ENCODE measurements around the gene GRHPR.
"Not testable (repeated sequence)": the region's sequence is repeated elsewhere in the genome, so short reads cannot be mapped to it uniquely, and the experiment has no call there.

GRHPR gene

DNA sequence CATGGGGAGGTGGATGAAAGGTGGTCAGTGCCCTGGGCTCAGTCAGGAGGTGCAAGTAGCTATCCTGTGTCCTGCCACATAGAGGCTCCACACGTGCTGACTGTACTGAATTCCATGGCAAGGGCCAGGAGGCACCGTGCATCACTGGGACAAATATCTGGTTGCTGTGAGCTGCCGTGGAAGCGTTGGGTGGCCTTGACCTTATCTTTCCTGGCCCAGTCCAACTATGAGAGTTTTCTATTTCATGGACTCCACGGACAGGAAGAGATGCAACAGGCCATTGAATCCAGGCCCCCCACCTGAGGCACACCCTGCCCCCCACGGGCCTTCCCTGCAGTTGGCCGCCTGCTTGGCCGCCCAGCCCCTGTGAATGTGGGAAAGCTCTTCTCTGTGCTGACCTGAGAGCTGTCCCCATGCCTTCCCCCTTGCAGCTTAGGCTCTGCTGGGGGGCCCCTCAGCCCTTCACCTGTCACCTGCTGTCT is 1.7 kb downstream of the GRHPR start:
- DNase-seq, result no peak

DNA sequence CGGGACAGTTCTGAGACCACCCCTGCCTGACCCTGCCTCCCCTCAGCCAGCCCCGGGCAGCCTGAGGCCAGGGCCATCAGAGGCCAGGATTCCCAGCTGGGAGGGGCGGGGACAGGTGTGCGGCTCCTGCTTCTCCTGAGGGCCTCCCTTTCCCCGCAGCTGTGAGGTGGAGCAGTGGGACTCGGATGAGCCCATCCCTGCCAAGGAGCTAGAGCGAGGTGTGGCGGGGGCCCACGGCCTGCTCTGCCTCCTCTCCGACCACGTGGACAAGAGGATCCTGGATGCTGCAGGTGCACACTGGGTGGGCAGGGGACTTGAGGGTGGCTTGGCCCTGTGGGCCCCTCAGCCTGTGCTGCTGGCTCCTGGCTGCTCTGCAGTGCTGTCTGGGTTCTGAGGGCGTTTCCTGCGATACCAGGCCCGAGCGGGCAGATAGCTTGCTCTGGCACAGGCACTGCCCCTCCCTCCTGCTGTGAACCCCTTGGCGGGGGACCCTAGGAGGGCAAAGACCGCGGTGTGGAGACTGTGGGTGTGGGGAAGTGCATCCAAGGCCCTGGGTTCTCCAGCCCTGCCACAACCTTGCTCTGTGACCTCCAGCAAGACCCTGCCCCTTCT is 2.3 kb downstream of the GRHPR start:
- no peak for DNase-seq

DNA sequence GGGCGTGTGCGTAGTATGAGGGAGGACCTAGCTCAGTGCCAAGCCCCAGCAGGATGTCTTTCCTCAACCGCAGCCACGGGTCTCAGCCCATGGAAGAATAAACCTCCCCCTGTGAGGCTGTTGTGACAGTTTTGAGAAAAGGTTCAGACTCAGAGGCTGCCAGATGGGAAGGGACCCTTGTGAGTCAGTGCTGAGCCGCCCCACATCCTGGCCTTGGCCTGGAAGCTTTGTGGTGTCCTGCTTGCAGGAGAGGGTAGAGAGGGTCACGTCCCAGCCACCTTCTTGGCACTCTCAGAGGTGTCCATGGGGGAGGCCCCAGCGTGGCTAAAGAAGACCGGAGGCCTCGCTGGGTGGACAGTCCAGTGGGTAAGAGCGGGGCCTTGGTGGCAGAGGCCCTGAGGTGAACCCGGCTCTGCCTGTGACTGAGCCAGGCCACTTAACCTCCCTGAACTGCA is 2.8 kb downstream of the GRHPR start:
- no peak for DNase-seq

DNA sequence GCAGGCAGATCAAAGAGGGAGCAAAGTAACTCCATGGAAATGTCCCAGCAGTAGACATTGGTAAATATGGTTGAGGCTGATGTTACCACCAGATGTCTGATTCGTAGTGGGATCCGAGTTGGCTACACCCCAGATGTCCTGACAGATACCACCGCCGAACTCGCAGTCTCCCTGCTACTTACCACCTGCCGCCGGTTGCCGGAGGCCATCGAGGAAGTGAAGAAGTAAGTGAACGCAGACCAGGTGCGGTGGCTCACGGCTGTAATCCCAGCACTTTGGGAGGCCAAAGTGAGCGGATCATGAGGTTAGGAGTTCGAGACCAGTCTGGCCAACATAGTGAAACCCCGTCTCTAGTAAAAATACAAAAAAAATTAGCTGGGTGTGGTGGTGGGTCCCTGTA is 3.9 kb downstream of the GRHPR start:
- not testable (repeated sequence) for DNase-seq

DNA sequence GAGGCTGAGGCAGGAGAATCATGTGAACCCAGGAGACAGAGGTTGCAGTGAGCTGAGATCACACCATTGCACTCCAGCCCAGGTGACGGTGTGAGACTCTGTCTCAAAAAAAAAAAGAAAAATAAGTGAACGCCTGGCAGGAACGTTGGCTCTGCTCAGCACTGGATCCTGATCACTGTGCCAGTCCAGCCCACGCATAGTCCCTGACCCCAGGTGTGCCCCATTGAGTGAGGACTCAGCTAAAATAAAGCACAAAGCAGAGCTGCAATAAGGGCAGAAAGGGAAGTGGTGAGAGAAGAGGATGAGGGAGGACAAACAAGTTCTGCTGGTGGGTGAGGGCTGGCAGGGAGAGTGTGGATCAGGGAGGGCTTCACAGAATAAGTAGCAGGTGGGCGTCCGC is 4.3 kb downstream of the GRHPR start:
- no peak for DNase-seq

DNA sequence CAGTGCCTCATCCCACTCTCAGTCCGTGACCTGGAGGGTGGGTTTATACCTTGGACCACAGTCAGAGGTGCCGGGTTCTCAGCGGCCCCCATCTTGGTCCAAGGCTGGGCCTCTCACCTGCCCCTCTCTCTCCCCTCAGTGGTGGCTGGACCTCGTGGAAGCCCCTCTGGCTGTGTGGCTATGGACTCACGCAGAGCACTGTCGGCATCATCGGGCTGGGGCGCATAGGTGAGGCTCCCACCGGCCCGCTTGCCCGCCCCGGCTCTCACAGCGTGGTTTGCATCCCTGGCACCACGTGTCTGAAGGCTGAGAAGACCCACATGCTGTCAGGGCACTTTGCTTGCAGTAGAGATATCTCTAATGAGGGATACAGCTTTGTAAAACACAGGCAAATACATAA is 5.8 kb downstream of the GRHPR start:
- no peak for DNase-seq

DNA sequence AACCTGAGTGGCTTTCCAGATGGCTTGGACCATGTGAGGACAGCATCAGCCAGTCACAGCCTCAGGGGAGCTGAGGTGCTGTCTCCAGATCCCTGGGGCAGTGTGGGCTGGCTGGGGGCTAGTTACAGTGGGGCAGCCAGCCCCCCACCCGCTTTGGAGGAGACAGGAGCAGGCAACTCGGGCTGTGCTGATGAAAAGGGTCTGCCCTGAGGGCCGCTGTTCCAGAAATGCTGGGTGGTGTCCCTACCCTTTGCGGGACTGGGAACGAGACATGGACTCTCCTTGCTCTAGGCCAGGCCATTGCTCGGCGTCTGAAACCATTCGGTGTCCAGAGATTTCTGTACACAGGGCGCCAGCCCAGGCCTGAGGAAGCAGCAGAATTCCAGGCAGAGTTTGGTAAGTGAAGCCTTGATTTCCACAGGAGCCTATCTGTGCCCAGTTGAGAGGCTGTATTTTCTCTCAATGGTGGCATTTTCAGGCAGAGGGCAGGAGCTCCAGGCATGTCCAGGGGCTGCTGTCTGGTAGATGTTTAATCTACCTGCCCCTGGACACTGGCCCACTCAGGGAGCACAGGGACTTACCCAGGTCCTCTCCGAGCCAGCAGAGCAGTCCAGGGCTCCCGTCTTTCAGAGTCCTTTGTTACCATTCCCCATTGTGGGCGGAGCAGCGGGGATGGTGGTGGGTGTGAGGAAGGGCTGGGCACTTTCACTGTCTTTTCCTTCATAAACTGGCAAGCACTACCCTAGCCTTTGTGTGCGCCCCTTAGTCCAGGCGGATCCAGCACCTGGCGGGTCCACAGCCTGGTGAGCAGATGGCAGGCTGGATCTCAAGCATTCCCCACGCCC is 7.2 kb downstream of the GRHPR start:
- DNase-seq, result no peak

DNA sequence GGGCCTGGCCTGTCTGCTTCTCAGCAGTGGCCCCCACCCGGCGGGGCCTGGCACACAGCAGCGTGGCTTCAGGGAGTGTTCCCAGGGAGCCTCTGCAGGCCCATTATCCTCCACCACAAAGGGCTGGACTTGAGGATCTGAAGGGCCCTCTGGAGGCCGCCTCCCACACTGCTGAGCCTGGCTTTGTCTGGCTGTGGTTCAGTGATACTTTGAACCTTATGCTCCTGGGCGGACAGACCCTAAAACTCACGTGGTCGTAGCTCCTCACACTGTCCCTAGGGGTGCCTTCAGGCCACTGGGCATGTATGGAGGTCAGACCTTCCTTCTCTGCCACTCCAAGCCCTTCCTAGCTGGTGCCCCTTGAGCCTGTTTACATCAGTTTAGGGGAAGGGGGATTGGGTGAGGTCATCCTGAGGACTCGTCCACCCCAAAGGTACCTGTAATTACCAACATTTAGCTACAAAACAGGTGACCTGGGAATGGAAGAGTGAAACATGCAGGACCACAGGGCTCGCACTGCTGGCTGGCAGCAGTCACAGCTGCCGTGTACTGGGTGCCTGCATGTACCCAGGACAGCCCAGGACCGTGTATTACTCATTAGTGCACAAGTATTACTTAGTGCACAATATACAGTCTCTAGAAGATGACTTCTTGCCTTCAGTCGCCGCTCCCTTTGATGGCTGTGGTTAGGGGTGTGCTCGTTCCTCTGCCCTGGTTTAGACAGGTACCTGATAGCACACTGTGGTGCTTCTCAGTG is 8.5 kb downstream of the GRHPR start:
- no peak for DNase-seq

DNA sequence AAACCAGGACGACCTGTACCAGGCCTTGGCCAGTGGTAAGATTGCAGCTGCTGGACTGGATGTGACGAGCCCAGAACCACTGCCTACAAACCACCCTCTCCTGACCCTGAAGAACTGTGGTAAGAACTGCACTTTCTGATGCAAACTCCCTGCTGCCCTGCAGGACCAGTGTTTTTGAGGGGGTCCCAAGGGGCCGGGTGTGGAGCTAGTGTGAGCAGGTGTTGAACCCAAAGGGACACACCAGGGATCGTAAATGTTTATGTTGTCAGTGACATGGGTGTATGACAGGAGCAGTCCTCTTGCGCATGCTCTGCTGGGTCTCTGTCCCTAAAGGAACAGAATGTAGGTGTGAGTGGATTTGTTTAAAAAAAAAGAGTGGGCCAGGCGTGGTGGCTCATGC is 9.5 kb downstream of the GRHPR start:
- no peak for DNase-seq

DNA sequence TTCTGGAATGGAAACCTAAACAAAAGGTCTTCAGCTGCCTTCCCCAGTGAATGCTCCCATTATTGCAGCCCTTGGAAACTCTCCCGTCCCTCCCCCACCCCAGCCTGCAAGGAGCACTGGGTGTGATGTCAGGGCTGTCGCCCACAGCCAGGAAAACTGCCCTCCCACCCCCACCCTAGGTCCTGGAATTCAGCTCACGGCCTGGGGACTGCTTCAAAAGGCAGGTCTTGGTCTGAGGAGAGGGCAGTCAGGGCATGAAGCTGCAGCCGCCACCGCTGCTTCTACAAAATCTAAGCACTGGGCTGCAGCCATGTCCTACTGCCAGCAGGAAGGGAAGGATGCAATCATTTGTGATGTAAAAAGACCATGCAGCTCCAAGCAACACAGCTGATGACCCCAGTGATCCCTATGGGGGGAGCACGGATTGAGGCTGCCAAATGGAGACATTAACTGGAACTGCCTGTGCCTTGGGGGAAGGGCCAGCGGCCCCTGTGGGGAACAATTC is 11.4 kb downstream of the GRHPR start:
- DNase-seq, result no peak

DNA sequence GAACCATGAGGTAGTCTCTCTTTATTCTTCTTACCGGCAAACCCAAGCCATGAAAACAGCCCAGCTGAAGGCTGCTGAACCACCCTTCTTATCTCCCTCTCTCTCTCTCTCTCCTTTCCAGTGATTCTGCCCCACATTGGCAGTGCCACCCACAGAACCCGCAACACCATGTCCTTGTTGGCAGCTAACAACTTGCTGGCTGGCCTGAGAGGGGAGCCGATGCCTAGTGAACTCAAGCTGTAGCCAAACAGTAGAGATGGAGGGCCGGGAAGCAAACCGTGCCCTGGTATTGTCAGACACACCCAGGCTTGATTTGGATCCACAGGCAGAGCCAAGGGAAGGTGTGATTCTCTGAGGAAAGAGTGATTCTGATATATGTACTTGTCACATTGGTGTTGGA is 14.0 kb downstream of the GRHPR start:
- DNase-seq, result no peak

DNA sequence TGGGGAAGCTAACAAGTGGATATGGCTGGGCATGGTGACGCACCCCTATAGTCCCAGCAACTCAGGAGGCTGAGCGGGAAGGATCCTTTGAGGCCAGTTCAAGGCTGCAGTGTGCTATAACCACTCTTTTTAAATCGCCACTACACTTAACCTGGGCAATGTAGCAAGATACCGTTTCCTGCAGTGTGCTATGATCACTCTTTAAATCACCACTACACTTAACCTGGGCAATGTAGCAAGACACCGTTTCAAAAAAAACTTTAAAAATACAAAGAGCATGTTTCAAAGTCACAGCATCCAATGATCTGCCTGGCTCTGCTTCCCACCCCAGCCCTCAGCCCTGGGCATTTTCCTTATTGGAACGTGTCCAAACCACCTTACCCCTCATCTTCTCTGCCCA is 14.5 kb downstream of the GRHPR start:
- no peak for DNase-seq

DNA sequence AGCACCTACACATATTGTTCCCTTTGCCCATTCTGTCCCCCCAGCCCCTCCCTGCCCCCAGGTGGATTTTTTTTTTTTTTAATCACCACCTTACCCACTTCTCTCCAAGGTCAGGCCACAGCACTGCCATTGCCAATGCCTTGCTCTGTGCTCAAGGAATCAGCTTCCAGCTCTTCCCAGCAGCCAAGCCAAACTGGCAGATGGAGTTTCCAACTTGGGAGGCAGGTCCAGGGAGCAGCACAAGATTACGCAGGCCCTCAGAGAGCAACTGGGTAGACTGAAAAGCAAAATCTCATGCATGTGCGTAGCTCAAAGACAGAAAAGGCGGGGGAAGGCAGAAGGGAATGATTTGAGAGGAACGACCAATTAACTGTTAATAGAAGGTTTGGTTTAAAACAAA is 15.1 kb downstream of the GRHPR start:
- no peak for DNase-seq

DNA sequence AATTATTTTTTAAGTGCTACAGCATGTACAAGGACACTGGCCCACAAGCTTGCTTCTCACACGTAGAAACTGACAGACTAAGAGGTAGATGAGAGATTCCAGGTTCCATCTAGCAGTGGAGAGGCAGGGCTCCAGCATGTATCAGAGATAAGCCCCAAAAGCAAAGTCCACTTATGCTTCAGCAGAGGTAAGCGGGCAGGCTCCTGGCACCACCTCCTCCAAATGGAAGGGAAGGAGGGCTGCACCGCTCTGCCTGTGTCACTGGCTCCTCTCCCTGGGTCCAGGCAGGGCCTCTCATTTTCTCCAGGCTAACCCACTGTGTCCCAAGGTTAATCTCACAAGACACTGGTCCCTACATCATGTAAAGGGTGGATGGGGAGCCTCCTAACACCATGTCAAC is 15.9 kb downstream of the GRHPR start:
- DNase-seq, result no peak

DNA sequence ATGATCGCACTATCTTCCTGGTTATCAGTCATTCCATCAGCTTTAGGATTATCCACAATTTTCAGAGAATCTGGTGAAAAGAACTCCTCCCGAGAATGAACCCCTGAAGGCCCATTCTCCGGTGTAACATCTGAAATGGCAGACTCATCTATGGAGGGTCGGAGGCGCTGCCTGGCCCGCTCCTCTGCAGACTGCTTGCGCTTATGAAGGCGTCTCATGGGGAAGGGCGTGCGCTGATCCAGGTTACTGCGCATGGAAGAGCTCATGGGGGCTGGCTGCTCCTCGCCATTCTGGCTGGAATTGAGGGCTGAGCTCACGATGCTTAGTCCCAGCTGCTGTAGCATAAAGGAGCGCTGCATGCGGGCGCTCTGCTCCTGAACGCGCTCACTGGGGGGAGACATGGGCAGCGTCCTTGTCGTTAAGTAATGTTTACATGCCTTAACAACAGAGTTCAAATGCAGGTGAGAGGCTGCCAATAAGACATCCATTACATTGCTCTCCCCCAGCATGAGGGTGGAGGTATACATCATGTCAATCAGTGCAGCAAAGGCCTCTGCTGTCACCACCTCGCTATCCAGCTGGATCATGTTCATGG is 19.4 kb downstream of the GRHPR start:
- no peak for DNase-seq

DNA sequence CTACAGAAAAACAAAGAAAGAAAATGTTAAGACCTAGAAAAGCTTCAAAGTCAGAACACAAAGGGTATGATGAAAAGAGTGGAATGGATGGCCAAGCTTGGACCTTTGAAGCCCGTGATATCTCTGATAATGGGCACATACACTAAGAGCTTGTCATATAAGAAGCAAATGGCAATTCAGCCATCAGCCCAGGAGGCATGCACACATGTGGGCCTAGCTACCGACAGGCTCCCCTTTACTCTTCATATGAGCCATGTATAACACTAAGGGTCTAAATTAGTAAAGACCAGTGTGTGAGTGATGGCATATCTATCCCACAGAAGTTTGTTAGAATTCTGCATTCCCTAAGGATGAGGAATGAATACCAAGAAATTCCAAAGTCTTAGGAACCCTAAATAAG is 20.1 kb downstream of the GRHPR start:
- DNase-seq, result no peak

DNA sequence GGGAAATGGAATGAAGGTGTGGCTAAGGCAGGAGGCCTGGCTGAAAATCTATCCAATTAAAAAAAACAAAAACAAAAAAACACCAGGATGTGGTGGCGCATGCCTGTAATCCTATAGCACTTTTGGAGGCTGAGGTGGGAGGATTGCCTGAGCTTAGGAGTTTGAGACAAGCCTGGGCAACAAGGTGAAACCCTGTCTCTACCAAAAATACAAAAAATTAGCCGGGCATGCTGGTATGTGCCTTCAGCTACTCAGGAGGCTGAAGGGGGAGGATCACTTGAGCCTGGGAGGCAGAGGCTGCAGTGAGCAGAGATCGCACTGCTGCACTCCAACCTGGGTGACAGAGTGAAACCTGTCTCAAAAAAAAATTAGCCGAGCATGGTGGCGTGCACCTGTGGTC is 21.1 kb downstream of the GRHPR start:
- DNase-seq, result no peak

DNA sequence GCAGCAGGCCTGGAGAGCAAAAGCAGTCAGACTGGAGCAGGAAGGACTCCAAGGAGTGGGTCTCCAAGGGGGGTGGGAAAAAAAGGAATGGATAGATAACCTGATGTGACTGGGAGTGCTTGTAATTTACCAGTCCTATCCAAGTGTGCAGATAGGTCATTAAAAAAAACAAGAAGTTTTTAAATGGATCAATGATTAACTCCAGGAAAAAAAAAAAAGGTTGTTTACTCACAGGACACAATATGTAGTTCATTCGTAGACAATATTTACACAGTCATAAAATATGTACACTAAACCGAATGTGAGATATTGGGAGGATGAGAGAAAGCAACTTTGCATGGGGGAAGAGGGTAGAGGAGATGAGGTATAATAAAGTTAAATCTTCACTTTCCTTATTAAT is 22.4 kb downstream of the GRHPR start:
- no peak for DNase-seq

DNA sequence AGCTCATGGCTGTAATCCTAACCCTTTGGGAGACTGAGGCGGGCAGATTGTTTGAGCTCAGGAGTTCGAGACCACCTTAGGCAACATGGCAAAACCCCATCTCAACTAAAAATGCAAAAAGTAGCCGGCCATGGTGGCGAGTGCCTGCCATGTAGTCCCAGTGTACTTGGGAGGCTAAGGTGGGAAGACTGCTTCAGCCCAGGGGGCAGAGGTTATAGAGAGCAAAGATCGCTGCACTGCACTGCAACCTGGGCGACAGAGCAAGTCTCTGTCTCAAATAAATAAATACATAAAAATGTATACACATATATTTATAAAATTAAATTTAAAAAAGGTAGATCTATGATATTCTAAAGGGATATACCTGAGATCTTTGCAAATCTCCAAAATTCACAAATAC is 23.3 kb downstream of the GRHPR start:
- no peak for DNase-seq

DNA sequence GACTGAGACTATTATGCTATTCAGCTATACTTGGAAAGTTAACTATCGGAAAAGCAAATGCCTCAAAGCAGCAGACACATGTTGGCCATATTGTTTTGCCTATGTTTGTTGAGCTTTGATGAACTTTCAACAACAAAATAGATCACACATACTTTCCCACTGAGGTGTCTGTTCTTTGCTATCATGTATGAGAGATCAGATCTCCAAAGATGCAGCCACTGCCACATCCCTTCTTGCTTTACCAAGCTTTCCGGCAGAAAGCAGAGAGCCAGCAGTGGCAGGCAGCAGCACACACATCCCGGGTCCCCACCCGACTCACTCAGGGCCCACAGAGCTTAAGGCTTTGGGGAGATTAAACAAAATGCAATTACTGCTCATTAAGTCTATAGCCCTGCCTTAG is 23.9 kb downstream of the GRHPR start:
- DNase-seq, result no peak

DNA sequence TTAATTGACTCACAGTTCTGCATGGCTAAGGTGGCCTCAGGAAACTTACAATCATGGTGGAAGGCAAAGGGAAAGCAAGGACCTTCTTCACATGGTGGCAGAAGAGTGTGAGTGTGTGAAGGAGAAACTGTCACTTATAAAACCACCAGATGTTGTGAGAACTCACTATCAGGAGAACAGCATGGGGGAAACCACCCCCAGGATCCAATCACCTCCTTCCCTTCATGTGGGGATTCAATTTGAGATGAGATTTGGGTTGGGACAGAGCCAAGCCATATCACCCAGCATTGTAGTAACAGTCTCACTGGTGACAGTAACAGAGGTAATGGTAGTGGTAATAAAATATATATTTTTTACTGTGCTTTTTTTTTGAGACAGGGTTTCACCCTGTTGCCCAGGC is 24.6 kb downstream of the GRHPR start:
- DNase-seq, result no peak

DNA sequence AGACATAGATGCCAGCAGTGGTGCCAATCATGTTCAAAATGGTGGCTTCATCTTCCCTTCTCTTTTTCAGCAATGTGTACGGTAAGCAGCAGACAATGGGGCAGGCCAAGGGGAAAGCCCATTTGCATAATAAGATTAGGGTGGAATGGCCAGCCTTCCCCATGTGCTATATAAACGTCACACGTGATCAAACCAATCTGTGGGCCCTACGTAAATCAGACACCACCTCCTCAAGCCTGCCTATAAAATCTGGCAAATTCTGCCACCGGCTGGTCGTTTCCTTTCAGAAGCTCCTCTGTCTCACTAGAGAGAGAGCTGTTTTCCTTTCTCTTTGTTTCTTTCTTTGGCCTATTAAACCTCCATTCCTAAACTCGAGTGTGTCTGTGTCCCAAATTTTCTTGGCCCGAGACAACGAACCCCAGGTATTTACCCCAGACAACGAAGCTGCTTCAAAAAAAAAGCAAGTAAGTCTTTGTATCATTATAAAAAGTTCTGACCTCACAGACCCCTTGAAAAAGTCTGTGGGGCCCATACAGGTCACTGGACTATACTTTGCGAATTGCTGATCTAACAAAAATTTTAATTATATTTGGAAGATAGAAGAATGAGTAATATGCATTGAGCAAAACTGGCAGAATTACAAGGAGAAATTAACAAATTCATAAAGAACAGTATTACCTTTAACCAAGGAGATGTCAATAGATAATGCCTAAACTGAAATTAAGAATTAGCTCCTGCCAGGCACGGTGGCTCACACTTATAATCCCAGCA is 27.6 kb downstream of the GRHPR start:
- no peak for DNase-seq

Measured in MV-4-11 (cell line).